Mesenchymal stem cell (in vitro differentiated cells and primary cell): Measurements from ENCODE around the gene SEZ6L.

Experiments
- DNase-seq: peaks from one replicate; pipeline ENCODE4 v3.0.0-alpha.2; 2013
- H2AFZ ChIP-seq: one replicate; pipeline ENCODE4 v1.6.1; 2013; ENCODE audit warnings: low read depth, mild to moderate bottlenecking, control low read depth, inconsistent platforms, low read length, moderate library complexity
- H2AK5ac ChIP-seq: 2 replicates; pipeline ENCODE4 v1.6.1; 2013; ENCODE audit warnings: low read length, moderate library complexity, mild to moderate bottlenecking, inconsistent platforms; ENCODE audit not compliant: severe bottlenecking
- H2BK120ac ChIP-seq: one replicate; pipeline ENCODE4 v1.6.1; 2013; ENCODE audit warnings: low read depth, mild to moderate bottlenecking, inconsistent platforms, low read length, moderate library complexity
- H2BK12ac ChIP-seq, 2 experiments: one replicate each; pipeline ENCODE4 v1.6.1; 2013; ENCODE audit warnings: inconsistent platforms in 2 of 2, low read length in 2 of 2, mild to moderate bottlenecking in 2 of 2, moderate library complexity in 2 of 2, control low read depth in 1 of 2
- H2BK15ac ChIP-seq: one replicate; pipeline ENCODE4 v1.6.1; 2013; ENCODE audit warnings: mild to moderate bottlenecking, low read depth, inconsistent platforms; ENCODE audit not compliant: poor library complexity, severe bottlenecking
- H2BK5ac ChIP-seq: 2 replicates; pipeline ENCODE4 v1.6.1; 2013; ENCODE audit warnings: low read depth, mild to moderate bottlenecking, low read length, control low read depth, inconsistent platforms; ENCODE audit not compliant: poor library complexity, severe bottlenecking
- H3K14ac ChIP-seq, 2 experiments: one replicate each; pipeline ENCODE4 v1.6.1; 2013; ENCODE audit warnings: inconsistent platforms in 2 of 2, low read length in 2 of 2, control low read depth in 1 of 2, mild to moderate bottlenecking in 1 of 2, moderate library complexity in 1 of 2
- H3K18ac ChIP-seq, 2 experiments: one replicate each; pipeline ENCODE4 v1.6.1; 2013; ENCODE audit warnings: inconsistent platforms in 2 of 2, low read length in 2 of 2, control low read depth in 1 of 2, low read depth in 1 of 2, mild to moderate bottlenecking in 1 of 2
- H3K23ac ChIP-seq, 2 experiments: one replicate each; pipeline ENCODE4 v1.6.1; 2013; ENCODE audit warnings: inconsistent platforms in 2 of 2, low read length in 2 of 2, mild to moderate bottlenecking in 2 of 2, moderate library complexity in 2 of 2, control low read depth in 1 of 2
- H3K27ac ChIP-seq: 2 replicates; pipeline ENCODE4 v1.5.1; 2013; ENCODE audit warnings: mild to moderate bottlenecking, moderate library complexity, low read length, control low read depth, inconsistent platforms; ENCODE audit not compliant: poor library complexity, severe bottlenecking
- H3K27me3 ChIP-seq, 2 experiments: 2 replicates each; pipeline versions ENCODE4 v1.6.1 to v1.7.0; 2013; ENCODE audit warnings: low read length in 2 of 2, mild to moderate bottlenecking in 2 of 2, moderate library complexity in 2 of 2, control low read depth in 1 of 2, inconsistent platforms in 1 of 2; ENCODE audit not compliant: control insufficient read depth in 1 of 2, insufficient read depth in 1 of 2
- H3K36me3 ChIP-seq, 2 experiments: 2 replicates each; pipeline versions ENCODE4 v1.6.1 to v1.7.0; 2013; ENCODE audit warnings: low read length in 2 of 2, control low read depth in 1 of 2, inconsistent platforms in 1 of 2, low read depth in 1 of 2, mild to moderate bottlenecking in 1 of 2; ENCODE audit not compliant: insufficient read depth in 2 of 2, control insufficient read depth in 1 of 2
- H3K4ac ChIP-seq, 2 experiments: one replicate each; pipeline ENCODE4 v1.6.1; 2013; ENCODE audit warnings: inconsistent platforms in 2 of 2, low read length in 2 of 2, mild to moderate bottlenecking in 2 of 2, moderate library complexity in 2 of 2, control low read depth in 1 of 2, low read depth in 1 of 2
- H3K4me1 ChIP-seq: 2 replicates; pipeline ENCODE4 v1.6.1; 2013; ENCODE audit warnings: low read depth, low read length, control low read depth; ENCODE audit not compliant: control insufficient read depth, insufficient read depth
- H3K4me2 ChIP-seq: 2 replicates; pipeline ENCODE4 v1.6.1; 2013; ENCODE audit warnings: low read length, mild to moderate bottlenecking, inconsistent platforms; ENCODE audit not compliant: poor library complexity, severe bottlenecking
- H3K4me3 ChIP-seq, 2 experiments: 2 replicates each; pipeline versions ENCODE4 v1.5.1 to v1.7.0; 2013; ENCODE audit warnings: low read length in 2 of 2, mild to moderate bottlenecking in 2 of 2, control low read depth in 1 of 2, low read depth in 1 of 2; ENCODE audit not compliant: insufficient read depth in 1 of 2
- H3K79me1 ChIP-seq: replicated peaks from 2 replicates; pipeline ENCODE4 v1.6.1; 2013; ENCODE audit warnings: mild to moderate bottlenecking, control low read depth, low read length, inconsistent platforms; ENCODE audit not compliant: poor library complexity, severe bottlenecking
- H3K9ac ChIP-seq: 2 replicates; pipeline ENCODE4 v1.7.0; 2013; ENCODE audit warnings: mild to moderate bottlenecking, low read length, moderate library complexity
- H3K9me3 ChIP-seq: 2 replicates; pipeline ENCODE4 v1.7.0; 2013; ENCODE audit warnings: mild to moderate bottlenecking, low read length; ENCODE audit not compliant: control insufficient read depth
- H4K8ac ChIP-seq: one replicate; pipeline ENCODE4 v1.6.1; 2013; ENCODE audit warnings: inconsistent platforms, mild to moderate bottlenecking, low read length, moderate library complexity
- H4K91ac ChIP-seq: one replicate; pipeline ENCODE4 v1.6.1; 2013; ENCODE audit warnings: mild to moderate bottlenecking, low read length, inconsistent platforms
- WGBS: methylation state at CpG from one replicate; pipeline ENCODE4 v1.1.7; 2013; ENCODE audit warnings: mixed read lengths; 5-methylcytosine and 5-hydroxymethylcytosine counted together

SEZ6L gene

DNA sequence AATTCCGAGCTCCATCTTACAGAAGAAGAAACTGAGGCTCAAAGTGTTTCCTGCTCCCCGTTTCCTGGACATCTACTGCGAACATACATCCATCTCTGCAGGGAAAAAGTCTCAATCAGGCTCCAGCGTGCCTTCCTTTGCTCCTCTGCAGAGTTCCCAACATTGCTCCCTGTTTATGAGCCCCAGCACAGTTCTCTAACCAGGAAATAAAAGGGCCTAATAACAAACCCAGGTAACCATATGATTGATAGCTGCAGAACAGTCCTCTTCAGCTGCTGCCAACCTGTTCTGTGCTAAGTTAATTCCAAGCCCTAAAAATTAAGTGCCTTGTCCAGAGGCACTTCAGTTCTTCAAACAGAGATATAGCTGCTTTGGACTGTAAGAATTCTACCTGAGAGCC, 154.9 kb downstream of the SEZ6L start:
- Histone ChIP-seq H3K4me1 (peaks cover 7% of the 10 kb centered on the region), H3K4me3 (no peak overlapping the region), H2BK5ac (no peak overlapping the region), H2BK12ac (no peak overlapping the region), H3K27me3 (peaks cover 0 to 57% of the 10 kb centered on the region in 2 experiments), H2AK5ac (no peak overlapping the region), H3K4me2 (no peak overlapping the region), H3K79me1 (no peaks in the 10 kb centered on the region), H3K18ac (no peak overlapping the region), H3K9ac (no peak overlapping the region), H3K9me3 (no peaks in the 10 kb centered on the region), H3K36me3 (no peaks in the 10 kb centered on the region), H4K91ac (no peak overlapping the region), H3K14ac (no peak overlapping the region), H2BK15ac (no peak overlapping the region), H4K8ac (no peak overlapping the region), H3K23ac (no peak overlapping the region), H3K27ac (no peak overlapping the region), H3K4ac (no peak overlapping the region), H2BK120ac (no peak overlapping the region), H2AFZ (no peak overlapping the region)
- 75% methylated on average over 4 of the region's 4 CpGs for WGBS
- DNase-seq = no peak

DNA sequence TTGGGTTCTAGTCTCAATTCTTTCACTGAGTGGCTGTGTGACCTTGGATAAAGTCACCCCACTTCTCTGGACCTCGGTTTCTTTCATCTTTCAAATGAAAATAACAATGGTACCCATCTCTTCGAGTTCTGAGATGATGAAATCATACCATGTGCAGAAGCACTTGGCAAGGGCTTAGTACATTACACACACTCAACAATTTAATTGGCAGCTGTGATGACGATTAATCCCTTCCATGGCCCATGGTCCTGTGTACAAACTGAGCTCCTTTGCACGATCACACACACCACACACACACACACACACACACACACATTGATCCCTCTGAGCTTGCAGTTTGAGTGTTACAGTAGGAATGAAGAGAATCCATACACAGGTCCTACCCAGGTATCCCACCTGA, 156.4 kb downstream of the SEZ6L start:
- H3K9ac ChIP-seq = no peak overlapping the region
- no peak overlapping the region for H3K27ac ChIP-seq
- no peak overlapping the region for H2BK120ac ChIP-seq
- no peak overlapping the region for H2BK12ac ChIP-seq
- no peak overlapping the region for H2BK5ac ChIP-seq
- H3K4ac ChIP-seq = no peak overlapping the region
- no peak overlapping the region for H3K4me3 ChIP-seq
- H4K91ac ChIP-seq = no peak overlapping the region
- H3K9me3 ChIP-seq = no peaks in the 10 kb centered on the region
- no peaks in the 10 kb centered on the region for H3K79me1 ChIP-seq
- H4K8ac ChIP-seq = no peak overlapping the region
- no peak for DNase-seq
- H2BK15ac ChIP-seq = no peak overlapping the region
- no peak overlapping the region for H3K4me2 ChIP-seq
- no peak overlapping the region for H2AFZ ChIP-seq
- H2AK5ac ChIP-seq = no peak overlapping the region
- WGBS = 65% methylated on average over 4 of the region's 4 CpGs
- H3K4me1 ChIP-seq = peaks cover 7% of the 10 kb centered on the region
- H3K27me3 ChIP-seq = peaks cover 0 to 58% of the 10 kb centered on the region in 2 experiments
- no peak overlapping the region for H3K14ac ChIP-seq
- no peaks in the 10 kb centered on the region for H3K36me3 ChIP-seq
- H3K23ac ChIP-seq = no peak overlapping the region
- H3K18ac ChIP-seq = no peak overlapping the region

GRCh38 chr22:26326803-26327202, 157.5 kb downstream of the SEZ6L start:
- Histone ChIP-seq H2AFZ (no peak overlapping the region), H3K27me3 (peaks cover 0 to 58% of the 10 kb centered on the region in 2 experiments), H2BK120ac (no peak overlapping the region), H4K91ac (no peak overlapping the region), H2AK5ac (no peak overlapping the region), H3K4me3 (no peak overlapping the region), H3K4ac (no peak overlapping the region), H3K23ac (no peak overlapping the region), H2BK5ac (no peak overlapping the region), H3K14ac (no peak overlapping the region), H3K4me1 (peaks cover 5% of the 10 kb centered on the region), H3K9ac (no peak overlapping the region), H3K36me3 (no peaks in the 10 kb centered on the region), H3K18ac (no peak overlapping the region), H3K79me1 (no peaks in the 10 kb centered on the region), H4K8ac (no peak overlapping the region), H2BK12ac (no peak overlapping the region), H3K4me2 (no peak overlapping the region), H3K9me3 (no peaks in the 10 kb centered on the region), H2BK15ac (no peak overlapping the region), H3K27ac (no peak overlapping the region)
- no peak for DNase-seq
- WGBS = 84% methylated on average over 15 of the region's 20 CpGs

DNA sequence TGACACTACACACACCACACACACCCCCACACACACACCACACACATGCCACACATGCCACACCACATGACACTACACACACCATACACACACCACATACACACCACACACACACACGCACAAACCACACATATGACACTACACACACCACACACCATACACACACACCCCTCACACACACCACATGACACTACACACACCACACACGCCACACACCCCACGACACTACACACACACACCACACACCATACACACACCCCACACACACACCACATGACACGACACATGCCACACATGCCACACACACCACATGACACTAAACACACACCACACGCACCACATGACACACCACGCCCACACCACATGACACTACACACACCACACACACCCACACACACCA, 158.0 kb downstream of the SEZ6L start:
- Histone ChIP-seq H3K14ac (peak overlapping the region in 1 of 2 experiments; percentile 39), H3K27ac (no peak overlapping the region), H3K9ac (no peak overlapping the region), H3K4ac (no peak overlapping the region), H3K4me3 (no peak overlapping the region), H3K9me3 (no peaks in the 10 kb centered on the region), H2BK120ac (no peak overlapping the region), H2AK5ac (no peak overlapping the region), H4K91ac (no peak overlapping the region), H3K4me2 (no peak overlapping the region), H3K4me1 (peaks cover 2% of the 10 kb centered on the region), H3K18ac (no peak overlapping the region), H3K27me3 (peaks cover 0 to 58% of the 10 kb centered on the region in 2 experiments), H3K23ac (no peak overlapping the region), H3K36me3 (no peaks in the 10 kb centered on the region), H2AFZ (no peak overlapping the region), H2BK15ac (no peak overlapping the region), H2BK12ac (no peak overlapping the region), H4K8ac (no peak overlapping the region), H2BK5ac (no peak overlapping the region), H3K79me1 (no peaks in the 10 kb centered on the region)
- no peak for DNase-seq
- WGBS = 85% methylated on average over 6 of the region's 6 CpGs
